Glutamatergic neuron (in vitro differentiated cells): ENCODE data around the gene UBL4A. TPM values are rescaled to one million over a fixed set of nuclear protein-coding genes. Genes with fewer than 3 reads are reported as not detected.

Source experiments
- DNase-seq: peaks from one replicate; pipeline ENCODE4 v3.0.0; 2022
- H3K27ac Mint-ChIP-seq: one replicate; pipeline ENCODE4 v1.8.0; 2020; ENCODE audit warnings: mild to moderate bottlenecking, mixed read lengths, inconsistent platforms; ENCODE audit not compliant: unreplicated experiment
- H3K27me3 Mint-ChIP-seq: one replicate; pipeline ENCODE4 v1.8.0; 2020; ENCODE audit warnings: mild to moderate bottlenecking, moderate library complexity, mixed read lengths, inconsistent platforms; ENCODE audit not compliant: unreplicated experiment
- H3K36me3 Mint-ChIP-seq: one replicate; pipeline ENCODE4 v1.8.0; 2020; ENCODE audit warnings: mild to moderate bottlenecking, mixed read lengths, inconsistent platforms; ENCODE audit not compliant: unreplicated experiment
- H3K4me1 Mint-ChIP-seq: one replicate; pipeline ENCODE4 v1.8.0; 2020; ENCODE audit warnings: mild to moderate bottlenecking, low read depth, mixed read lengths, inconsistent platforms; ENCODE audit not compliant: unreplicated experiment
- H3K4me3 Mint-ChIP-seq: one replicate; pipeline ENCODE4 v1.8.0; 2020; ENCODE audit warnings: mild to moderate bottlenecking, mixed read lengths, inconsistent platforms; ENCODE audit not compliant: unreplicated experiment
- H3K9me3 Mint-ChIP-seq: one replicate; pipeline ENCODE4 v1.8.0; 2020; ENCODE audit warnings: mild to moderate bottlenecking, moderate library complexity, mixed read lengths, inconsistent platforms; ENCODE audit not compliant: unreplicated experiment
- total RNA-seq: library from RNA; stranded (reverse); fragmentation: NEBNext Ultra II Directional; extraction: Animal tissue kit (Norgen Biotek cat#: 25700); gene quantifications from one replicate; pipeline ENCODE4 v1.2.1, GENCODE V29; 2021; ENCODE audit not compliant: unreplicated experiment
- TF ChIP-seq, protein P1 (sequence below): fragments of 200-600 bp; sonication (generic); IDR thresholded peaks from one replicate; pipeline ENCODE4 v1.5.0; 2021; ENCODE audit not compliant: partially characterized antibody, unreplicated experiment

The UBL4A gene
- total RNA-seq, 1 donor from 2014 or later, result 28.4 TPM

DNA sequence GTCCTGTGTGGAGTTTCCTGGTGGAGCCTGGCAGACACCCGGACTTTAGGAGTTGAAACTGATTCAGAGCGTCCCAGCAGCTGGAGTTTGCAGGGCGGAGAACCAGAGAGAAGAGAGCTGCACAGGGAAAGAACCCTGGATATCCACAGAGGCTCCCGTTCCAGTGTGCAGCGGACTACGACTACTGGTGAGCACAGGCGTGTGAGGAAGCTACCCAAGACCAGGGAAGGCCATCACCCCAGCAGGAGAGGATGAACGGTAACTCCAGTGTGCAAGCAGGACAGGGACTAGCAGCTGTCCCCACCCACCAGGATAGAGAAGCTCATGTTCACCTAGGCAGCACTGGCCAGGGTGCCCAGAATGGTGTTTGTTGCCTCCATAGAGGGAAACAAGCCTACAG, 9.6 kb downstream of the UBL4A start:
- peaks cover 4% of the 10 kb centered on the region for H3K27me3 Mint-ChIP-seq
- peak overlapping the region; percentile 42 for H3K4me3 Mint-ChIP-seq
- peaks cover 3% of the 10 kb centered on the region for H3K4me1 Mint-ChIP-seq
- H3K27ac Mint-ChIP-seq, result no peak overlapping the region
- TF ChIP-seq, protein P1, sequence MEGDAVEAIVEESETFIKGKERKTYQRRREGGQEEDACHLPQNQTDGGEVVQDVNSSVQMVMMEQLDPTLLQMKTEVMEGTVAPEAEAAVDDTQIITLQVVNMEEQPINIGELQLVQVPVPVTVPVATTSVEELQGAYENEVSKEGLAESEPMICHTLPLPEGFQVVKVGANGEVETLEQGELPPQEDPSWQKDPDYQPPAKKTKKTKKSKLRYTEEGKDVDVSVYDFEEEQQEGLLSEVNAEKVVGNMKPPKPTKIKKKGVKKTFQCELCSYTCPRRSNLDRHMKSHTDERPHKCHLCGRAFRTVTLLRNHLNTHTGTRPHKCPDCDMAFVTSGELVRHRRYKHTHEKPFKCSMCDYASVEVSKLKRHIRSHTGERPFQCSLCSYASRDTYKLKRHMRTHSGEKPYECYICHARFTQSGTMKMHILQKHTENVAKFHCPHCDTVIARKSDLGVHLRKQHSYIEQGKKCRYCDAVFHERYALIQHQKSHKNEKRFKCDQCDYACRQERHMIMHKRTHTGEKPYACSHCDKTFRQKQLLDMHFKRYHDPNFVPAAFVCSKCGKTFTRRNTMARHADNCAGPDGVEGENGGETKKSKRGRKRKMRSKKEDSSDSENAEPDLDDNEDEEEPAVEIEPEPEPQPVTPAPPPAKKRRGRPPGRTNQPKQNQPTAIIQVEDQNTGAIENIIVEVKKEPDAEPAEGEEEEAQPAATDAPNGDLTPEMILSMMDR, result no peak
- no peaks in the 10 kb centered on the region for H3K36me3 Mint-ChIP-seq
- H3K9me3 Mint-ChIP-seq, result peaks cover 4% of the 10 kb centered on the region
- no peak for DNase-seq

GRCh38 chrX:154473683-154474082, 12.7 kb downstream of the UBL4A start:
- Mint-ChIP-seq H3K9me3 (peaks cover 4% of the 10 kb centered on the region), H3K27ac (no peak overlapping the region), H3K4me1 (peaks cover 3% of the 10 kb centered on the region), H3K4me3 (no peak overlapping the region), H3K36me3 (no peaks in the 10 kb centered on the region), H3K27me3 (peaks cover 1% of the 10 kb centered on the region)
- DNase-seq, result no peak
- TF ChIP-seq, protein P1, result no peak

DNA sequence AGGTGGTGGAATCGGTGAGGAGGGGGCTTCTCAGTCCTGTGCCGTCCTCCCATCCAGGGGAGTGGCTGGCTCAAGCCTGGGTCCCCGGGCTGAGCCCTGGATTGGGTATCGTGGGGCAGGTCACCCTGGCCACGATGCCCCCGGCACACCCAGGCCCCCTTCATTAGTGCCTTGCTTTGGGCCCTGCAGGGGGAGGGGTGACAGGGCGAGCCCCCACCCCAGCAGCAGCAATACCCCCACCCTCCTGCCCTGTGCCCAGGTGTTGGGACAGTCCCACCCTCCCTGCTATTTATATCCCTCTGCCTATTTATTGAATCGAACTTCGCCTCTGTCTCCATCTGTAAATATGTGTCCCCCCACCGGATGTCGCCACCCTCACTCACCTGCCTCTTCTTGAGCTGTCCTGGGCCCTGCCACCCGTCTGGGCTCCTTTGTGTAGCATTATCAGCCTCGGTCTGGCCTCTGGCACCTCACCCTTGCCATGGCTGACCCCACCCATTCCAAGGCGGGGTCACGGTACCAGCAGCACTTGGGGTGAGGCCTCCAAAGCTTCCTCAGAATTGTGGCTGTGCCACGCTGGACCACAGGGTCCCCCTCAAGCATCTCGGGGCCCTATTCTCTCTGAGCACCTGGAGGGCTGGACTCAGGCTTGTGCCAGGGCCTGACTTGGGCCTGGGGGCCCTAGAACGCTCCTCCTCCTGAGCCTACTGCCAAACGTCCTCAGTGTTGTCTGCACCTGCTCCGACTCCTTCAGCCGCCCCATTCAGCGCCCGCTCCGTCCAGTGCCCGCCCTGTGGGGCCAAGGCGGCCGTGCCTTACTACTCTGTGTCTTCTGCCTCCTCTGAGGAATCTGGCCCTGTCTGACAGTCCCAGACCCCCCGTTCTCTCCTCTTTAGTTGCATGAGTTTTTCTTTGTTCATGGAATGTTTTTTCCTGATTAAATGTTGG, 13.5 kb downstream of the UBL4A start:
- H3K4me1 Mint-ChIP-seq, result peaks cover 3% of the 10 kb centered on the region
- peaks cover 1% of the 10 kb centered on the region for H3K27me3 Mint-ChIP-seq
- H3K36me3 Mint-ChIP-seq, result no peaks in the 10 kb centered on the region
- TF ChIP-seq, protein P1, result no peak
- H3K27ac Mint-ChIP-seq, result no peak overlapping the region
- no peak overlapping the region for H3K4me3 Mint-ChIP-seq
- DNase-seq, result no peak
- H3K9me3 Mint-ChIP-seq, result peaks cover 4% of the 10 kb centered on the region

GRCh38 chrX:154471839-154472684, 14.4 kb downstream of the UBL4A start:
- H3K9me3 Mint-ChIP-seq, result peaks cover 4% of the 10 kb centered on the region
- DNase-seq, result no peak
- TF ChIP-seq, protein P1, result no peak
- peaks cover 3% of the 10 kb centered on the region for H3K4me1 Mint-ChIP-seq
- no peak overlapping the region for H3K27ac Mint-ChIP-seq
- H3K27me3 Mint-ChIP-seq, result no peaks in the 10 kb centered on the region
- no peak overlapping the region for H3K4me3 Mint-ChIP-seq
- H3K36me3 Mint-ChIP-seq, result no peaks in the 10 kb centered on the region
